ENCODE measurements around the gene NAA35.

- TF ChIP-seq, protein P1, sequence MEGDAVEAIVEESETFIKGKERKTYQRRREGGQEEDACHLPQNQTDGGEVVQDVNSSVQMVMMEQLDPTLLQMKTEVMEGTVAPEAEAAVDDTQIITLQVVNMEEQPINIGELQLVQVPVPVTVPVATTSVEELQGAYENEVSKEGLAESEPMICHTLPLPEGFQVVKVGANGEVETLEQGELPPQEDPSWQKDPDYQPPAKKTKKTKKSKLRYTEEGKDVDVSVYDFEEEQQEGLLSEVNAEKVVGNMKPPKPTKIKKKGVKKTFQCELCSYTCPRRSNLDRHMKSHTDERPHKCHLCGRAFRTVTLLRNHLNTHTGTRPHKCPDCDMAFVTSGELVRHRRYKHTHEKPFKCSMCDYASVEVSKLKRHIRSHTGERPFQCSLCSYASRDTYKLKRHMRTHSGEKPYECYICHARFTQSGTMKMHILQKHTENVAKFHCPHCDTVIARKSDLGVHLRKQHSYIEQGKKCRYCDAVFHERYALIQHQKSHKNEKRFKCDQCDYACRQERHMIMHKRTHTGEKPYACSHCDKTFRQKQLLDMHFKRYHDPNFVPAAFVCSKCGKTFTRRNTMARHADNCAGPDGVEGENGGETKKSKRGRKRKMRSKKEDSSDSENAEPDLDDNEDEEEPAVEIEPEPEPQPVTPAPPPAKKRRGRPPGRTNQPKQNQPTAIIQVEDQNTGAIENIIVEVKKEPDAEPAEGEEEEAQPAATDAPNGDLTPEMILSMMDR (IDR thresholded peaks at IDR 0.05), result no peak
- TF ChIP-seq, protein P2, sequence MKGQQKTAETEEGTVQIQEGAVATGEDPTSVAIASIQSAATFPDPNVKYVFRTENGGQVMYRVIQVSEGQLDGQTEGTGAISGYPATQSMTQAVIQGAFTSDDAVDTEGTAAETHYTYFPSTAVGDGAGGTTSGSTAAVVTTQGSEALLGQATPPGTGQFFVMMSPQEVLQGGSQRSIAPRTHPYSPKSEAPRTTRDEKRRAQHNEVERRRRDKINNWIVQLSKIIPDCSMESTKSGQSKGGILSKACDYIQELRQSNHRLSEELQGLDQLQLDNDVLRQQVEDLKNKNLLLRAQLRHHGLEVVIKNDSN (CRISPR knock-in tag; IDR thresholded peaks at IDR 0.05), result no peak
- TF ChIP-seq CREB1 (CRISPR knock-in tag; IDR thresholded peaks at IDR 0.05) (no peak), ZBTB21 (CRISPR knock-in tag; IDR thresholded peaks at IDR 0.05; ENCODE audit: borderline replicate concordance) (no peak), JUN (CRISPR knock-in tag; IDR thresholded peaks at IDR 0.05) (no peak), SP1 (CRISPR knock-in tag; conservative IDR thresholded peaks at IDR 0.05) (no peak)
- TF ChIP-seq, protein P3, sequence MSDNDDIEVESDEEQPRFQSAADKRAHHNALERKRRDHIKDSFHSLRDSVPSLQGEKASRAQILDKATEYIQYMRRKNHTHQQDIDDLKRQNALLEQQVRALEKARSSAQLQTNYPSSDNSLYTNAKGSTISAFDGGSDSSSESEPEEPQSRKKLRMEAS (CRISPR knock-in tag; IDR thresholded peaks at IDR 0.05), result no peak
- TF ChIP-seq, protein P4, sequence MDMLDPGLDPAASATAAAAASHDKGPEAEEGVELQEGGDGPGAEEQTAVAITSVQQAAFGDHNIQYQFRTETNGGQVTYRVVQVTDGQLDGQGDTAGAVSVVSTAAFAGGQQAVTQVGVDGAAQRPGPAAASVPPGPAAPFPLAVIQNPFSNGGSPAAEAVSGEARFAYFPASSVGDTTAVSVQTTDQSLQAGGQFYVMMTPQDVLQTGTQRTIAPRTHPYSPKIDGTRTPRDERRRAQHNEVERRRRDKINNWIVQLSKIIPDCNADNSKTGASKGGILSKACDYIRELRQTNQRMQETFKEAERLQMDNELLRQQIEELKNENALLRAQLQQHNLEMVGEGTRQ (CRISPR knock-in tag; IDR thresholded peaks at IDR 0.05), result no peak
Measured at GRCh38 chr9:86042199-86042978, 101.4 kb downstream of the NAA35 start.

All from WTC11 (cell line).